SK-N-MC (cell line): ENCODE data around the gene CAMTA1.

Source experiments
- DNase-seq: peaks from one replicate; pipeline ENCODE4 v3.0.0-alpha.2; 2011; ENCODE audit warnings: low read depth, low spot score
- H3K27ac ChIP-seq: fragments of 200-600 bp; sonication (generic); 2 replicates; pipeline ENCODE4 v1.5.1; 2016; ENCODE audit warnings: mixed run types
- H3K36me3 ChIP-seq: fragments of 200-600 bp; sonication (generic); 2 replicates; pipeline ENCODE4 v1.6.1; 2017; ENCODE audit warnings: antibody characterized with exemption, low read length, mixed read lengths; ENCODE audit not compliant: insufficient read depth
- H3K4me3 ChIP-seq: fragments of 200-600 bp; sonication (generic); 2 replicates; pipeline ENCODE4 v1.5.1; 2016
- H3K9ac ChIP-seq: fragments of 200-600 bp; sonication (generic); 2 replicates; pipeline ENCODE4 v1.8.0; 2017; ENCODE audit warnings: mixed run types, mixed read lengths; ENCODE audit not compliant: insufficient read length
- H3K9me3 ChIP-seq: fragments of 200-600 bp; sonication (generic); 2 replicates; pipeline ENCODE4 v1.6.1; 2017; ENCODE audit warnings: low read depth, mild to moderate bottlenecking, antibody characterized with exemption, low read length, moderate library complexity, mixed read lengths
- EZH2 ChIP-seq: fragments of 200-600 bp; sonication (generic); IDR thresholded peaks from one replicate; pipeline ENCODE4 v1.6.1; 2017; ENCODE audit warnings: antibody characterized with exemption
- FOXP2 ChIP-seq: optimal IDR thresholded peaks from 2 replicates; pipeline ENCODE3; 2011; ENCODE audit warnings: mild to moderate bottlenecking, moderate library complexity; ENCODE audit not compliant: insufficient read depth; ENCODE audit errors: extremely low read length, control extremely low read depth
- POLR2AphosphoS5 ChIP-seq: IDR thresholded peaks from 2 replicates; pipeline ENCODE4 v1.6.1; 2012; ENCODE audit warnings: mild to moderate bottlenecking, low read depth, low read length, borderline replicate concordance

CAMTA1 gene

DNA sequence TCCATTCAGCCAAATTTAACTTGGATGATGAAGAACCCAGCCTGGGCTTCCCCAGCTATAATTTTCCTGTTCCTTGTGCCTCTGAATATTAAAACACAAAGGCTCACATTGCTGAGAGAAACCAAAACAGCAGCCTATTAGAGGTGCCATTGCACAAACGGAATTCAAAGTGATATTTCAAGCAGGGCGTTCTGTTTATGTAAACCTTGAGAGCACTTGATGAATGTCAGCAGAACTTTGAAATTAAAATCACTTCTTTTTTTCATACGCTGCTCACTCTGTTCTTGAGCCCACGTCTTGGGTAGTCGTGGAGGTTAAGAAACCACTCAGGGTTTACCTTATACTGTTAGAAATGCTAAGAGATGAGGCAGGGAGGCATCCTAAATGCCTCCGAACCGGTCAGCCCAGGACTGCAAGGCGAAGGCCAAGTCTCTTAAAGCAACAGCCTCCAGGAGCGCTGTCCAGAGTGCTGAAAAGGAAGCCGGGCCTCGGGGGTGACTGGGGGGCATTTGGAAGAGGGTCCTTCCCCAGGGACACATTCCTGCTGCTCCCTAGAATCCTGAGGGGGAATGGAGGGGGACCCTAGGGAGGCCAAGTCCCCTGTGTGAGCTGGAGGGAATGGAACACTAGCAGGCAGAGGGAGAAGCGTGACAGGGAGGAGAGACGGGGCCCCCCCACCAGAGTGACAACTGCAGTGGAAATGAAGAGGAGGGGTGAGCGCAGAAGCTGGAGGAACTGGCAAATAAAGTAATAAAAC lies 831.0 kb downstream of the CAMTA1 start:
- Histone ChIP-seq H3K36me3 (no peaks in the 10 kb centered on the region), H3K4me3 (no peak overlapping the region), H3K9me3 (no peaks in the 10 kb centered on the region), H3K9ac (no peak overlapping the region), H3K27ac (no peak overlapping the region)
- no peak for TF ChIP-seq EZH2
- TF ChIP-seq POLR2AphosphoS5 = no peak
- no peak for TF ChIP-seq FOXP2
- no peak for DNase-seq

DNA sequence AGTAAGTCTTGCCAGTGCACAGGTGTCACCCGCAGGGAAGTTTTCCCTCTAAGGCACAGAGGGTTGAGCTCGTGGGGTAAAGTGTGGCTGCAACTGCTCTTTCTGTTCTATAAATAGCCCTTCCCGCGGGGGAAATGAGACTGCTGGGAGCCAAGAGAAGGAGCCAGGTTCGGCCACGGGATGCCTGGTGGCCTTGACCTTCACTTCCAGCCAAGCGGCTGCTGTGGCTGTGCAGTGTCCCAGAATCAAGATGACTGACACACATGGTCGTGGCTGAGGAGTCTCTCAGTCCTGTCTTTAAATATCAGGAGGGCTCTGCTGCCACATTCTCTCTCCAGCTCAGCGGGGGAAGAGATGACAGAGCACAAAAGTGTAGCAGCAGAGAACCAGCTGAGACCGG lies 831.7 kb downstream of the CAMTA1 start:
- Histone ChIP-seq H3K36me3 (no peaks in the 10 kb centered on the region), H3K27ac (no peak overlapping the region), H3K9ac (no peak overlapping the region), H3K4me3 (no peak overlapping the region), H3K9me3 (no peaks in the 10 kb centered on the region)
- no peak for DNase-seq
- TF ChIP-seq FOXP2 (no peak), EZH2 (no peak), POLR2AphosphoS5 (no peak)

DNA sequence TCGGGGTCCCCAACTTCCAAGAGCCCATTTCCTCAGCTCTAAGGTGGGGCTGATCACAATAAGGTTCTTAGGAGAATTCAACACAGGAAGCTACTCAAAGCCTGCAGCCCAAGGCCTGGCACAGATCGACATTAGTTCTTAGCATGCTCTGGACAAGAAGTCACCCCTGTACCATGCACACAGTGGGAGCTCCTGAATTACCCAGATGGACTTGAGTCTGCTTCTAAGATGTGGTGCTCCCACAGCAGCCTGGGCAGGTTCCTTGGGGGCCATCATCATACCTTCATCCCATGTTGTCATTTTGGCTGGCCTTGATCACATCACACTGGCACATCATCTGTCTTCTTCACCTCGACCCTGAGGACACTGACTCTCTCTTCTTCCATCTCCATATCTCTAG lies 832.6 kb downstream of the CAMTA1 start:
- Histone ChIP-seq H3K4me3 (no peak overlapping the region), H3K27ac (no peak overlapping the region), H3K36me3 (no peaks in the 10 kb centered on the region), H3K9me3 (no peaks in the 10 kb centered on the region), H3K9ac (no peak overlapping the region)
- DNase-seq = no peak
- TF ChIP-seq EZH2 (no peak), FOXP2 (no peak), POLR2AphosphoS5 (no peak)

DNA sequence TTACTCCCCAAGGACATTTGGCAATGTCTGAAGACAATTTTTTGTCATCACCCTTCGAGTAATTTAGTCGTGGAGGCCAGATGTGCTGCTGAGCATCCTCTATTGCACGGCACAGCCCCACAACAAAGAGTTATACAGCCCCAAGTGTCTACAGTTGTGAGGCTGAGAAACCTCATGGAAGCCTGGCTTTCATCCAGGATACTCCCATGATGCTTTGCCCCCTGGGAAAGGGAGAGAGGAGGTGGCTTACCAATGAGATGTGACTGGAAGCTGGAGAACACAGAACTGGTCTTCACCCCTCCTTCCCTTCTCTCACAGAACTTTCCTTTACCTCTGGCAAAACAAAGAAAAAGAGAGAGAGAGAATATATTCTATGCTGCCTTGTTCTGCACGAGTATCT lies 834.9 kb downstream of the CAMTA1 start:
- no peak for TF ChIP-seq EZH2
- no peak for TF ChIP-seq FOXP2
- TF ChIP-seq POLR2AphosphoS5 = no peak
- DNase-seq = no peak
- no peak overlapping the region for H3K4me3 ChIP-seq
- H3K36me3 ChIP-seq = no peaks in the 10 kb centered on the region
- H3K9ac ChIP-seq = no peak overlapping the region
- H3K27ac ChIP-seq = no peak overlapping the region
- H3K9me3 ChIP-seq = no peaks in the 10 kb centered on the region

DNA sequence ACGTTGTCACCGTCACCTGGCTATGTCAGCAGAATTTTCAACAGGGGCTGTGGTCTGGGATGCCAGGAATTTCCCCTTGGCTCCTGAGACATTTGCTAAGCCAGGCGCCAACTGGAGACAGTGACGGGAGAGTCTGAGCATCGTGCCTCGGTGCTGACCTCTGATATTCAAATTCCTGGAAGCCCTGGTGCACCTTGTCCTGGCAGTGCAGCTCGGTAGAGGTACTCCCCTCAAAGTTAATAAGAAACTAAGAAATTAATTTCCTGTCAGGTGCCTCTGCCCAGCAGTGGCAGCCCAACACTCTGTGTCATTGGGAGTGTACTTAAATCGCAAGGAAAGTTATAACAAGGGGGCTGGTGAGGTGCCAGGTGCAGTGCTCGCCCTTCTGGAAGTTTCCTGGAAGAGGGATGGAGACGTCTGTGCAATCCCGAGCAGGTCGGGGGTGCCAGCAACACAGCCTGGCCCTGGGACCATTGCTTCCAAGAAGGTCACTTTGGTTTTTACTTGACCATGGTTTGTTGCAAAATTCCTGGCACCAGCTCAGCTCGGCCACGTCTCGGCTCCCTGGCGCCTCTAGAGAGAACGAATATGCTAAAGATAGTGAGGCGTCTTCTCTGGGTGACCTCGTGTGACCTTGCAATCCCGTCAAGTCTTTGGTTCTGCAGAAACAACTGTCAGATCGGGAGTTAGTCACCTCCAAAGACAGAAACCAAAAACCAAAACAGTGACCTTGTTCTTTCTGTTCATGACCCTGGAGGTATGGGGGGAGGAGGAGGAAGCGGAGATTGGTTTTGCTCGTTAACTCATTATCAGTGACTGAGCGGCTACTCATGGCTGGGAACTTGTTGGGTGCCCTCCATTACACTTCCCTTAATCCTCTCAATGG lies 836.3 kb downstream of the CAMTA1 start:
- Histone ChIP-seq H3K9me3 (no peaks in the 10 kb centered on the region), H3K9ac (no peak overlapping the region), H3K36me3 (no peaks in the 10 kb centered on the region), H3K4me3 (no peak overlapping the region), H3K27ac (no peak overlapping the region)
- TF ChIP-seq EZH2 (no peak), FOXP2 (no peak), POLR2AphosphoS5 (no peak)
- no peak for DNase-seq

DNA sequence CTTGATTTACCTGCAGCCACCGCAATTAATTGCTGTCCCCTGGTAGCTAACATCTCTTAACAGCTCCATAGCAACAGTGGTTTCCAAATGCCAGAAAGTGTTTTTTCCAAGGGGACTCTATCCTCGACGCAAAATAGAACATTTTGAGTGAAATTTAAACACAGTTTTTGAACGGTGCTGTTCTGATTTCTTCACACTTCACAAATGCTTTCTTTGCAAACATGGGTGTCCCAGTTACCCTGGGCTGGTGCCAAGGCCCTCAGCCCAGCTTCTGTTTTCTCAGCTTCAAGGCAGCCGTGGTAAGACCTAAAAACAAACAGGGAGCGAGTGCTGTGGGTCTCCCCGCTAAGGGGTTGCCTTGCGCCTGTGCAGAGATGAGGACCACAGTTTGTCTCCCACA lies 838.6 kb downstream of the CAMTA1 start:
- DNase-seq = no peak
- H3K36me3 ChIP-seq = no peaks in the 10 kb centered on the region
- TF ChIP-seq EZH2 (no peak), POLR2AphosphoS5 (no peak), FOXP2 (no peak)
- H3K4me3 ChIP-seq = no peak overlapping the region
- H3K9ac ChIP-seq = no peak overlapping the region
- H3K9me3 ChIP-seq = no peaks in the 10 kb centered on the region
- no peak overlapping the region for H3K27ac ChIP-seq

DNA sequence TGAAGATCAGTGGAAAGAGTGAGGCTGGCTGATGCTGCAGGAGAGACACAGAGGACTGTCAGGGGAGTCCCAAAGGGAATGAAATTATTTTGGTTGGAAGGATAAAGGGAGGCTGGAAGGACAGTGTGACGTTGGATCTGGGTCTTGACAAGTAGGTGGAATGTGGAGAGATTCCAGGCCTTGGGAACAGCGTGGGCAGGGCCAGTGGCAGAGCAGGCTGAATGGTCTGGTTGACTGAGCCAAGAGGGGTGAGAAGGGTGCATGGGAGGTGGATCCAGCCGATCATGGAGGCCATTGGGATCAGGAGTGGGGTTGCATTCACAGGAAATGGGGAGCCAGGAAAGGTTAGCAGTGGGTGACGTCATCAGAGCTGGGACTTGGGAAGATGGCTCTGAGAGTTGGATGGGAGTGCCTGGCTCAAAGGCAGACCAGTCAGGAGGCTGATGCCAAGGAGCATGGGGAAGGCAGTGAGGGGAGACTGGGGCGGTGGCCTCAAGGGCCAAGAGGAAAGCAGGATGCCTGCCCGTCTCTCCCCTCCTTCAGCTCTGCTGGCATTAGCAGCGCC lies 839.6 kb downstream of the CAMTA1 start:
- TF ChIP-seq POLR2AphosphoS5 = no peak
- no peak for TF ChIP-seq FOXP2
- TF ChIP-seq EZH2 = no peak
- DNase-seq = no peak
- Histone ChIP-seq H3K4me3 (no peak overlapping the region), H3K36me3 (no peaks in the 10 kb centered on the region), H3K9me3 (no peaks in the 10 kb centered on the region), H3K9ac (no peak overlapping the region), H3K27ac (no peak overlapping the region)

DNA sequence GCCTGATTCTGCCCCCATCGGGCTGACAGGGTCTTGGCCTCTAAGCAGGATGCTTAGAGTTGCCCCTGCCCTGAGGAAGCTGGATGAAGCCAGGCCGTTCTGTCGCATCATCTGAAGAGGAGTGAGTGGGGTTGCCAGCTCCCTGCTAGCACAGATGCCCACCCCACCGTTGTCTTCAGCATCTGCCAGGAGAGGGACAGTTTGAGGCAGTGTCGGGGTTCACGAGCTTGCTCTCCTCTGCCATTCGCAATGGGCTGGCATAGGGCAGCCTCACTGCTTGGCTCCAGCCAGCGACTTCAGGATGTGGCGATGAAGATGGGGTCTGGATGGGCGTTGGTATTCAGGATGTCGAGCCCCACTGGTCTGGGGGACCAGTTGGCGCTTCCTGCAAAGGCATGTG lies 840.1 kb downstream of the CAMTA1 start:
- Histone ChIP-seq H3K4me3 (no peak overlapping the region), H3K36me3 (no peaks in the 10 kb centered on the region), H3K27ac (no peak overlapping the region), H3K9ac (no peak overlapping the region), H3K9me3 (no peaks in the 10 kb centered on the region)
- TF ChIP-seq POLR2AphosphoS5 = no peak
- TF ChIP-seq EZH2 = no peak
- no peak for TF ChIP-seq FOXP2
- no peak for DNase-seq
